GM15510 (cell line): Measurements from ENCODE around the gene CNOT6.

ENCODE experiments used
- POLR2A ChIP-seq: IDR thresholded peaks from 3 replicates; pipeline ENCODE4 v1.6.1; 2011; ENCODE audit warnings: borderline replicate concordance; ENCODE audit not compliant: insufficient read length; ENCODE audit errors: extremely low read depth

The CNOT6 gene

DNA sequence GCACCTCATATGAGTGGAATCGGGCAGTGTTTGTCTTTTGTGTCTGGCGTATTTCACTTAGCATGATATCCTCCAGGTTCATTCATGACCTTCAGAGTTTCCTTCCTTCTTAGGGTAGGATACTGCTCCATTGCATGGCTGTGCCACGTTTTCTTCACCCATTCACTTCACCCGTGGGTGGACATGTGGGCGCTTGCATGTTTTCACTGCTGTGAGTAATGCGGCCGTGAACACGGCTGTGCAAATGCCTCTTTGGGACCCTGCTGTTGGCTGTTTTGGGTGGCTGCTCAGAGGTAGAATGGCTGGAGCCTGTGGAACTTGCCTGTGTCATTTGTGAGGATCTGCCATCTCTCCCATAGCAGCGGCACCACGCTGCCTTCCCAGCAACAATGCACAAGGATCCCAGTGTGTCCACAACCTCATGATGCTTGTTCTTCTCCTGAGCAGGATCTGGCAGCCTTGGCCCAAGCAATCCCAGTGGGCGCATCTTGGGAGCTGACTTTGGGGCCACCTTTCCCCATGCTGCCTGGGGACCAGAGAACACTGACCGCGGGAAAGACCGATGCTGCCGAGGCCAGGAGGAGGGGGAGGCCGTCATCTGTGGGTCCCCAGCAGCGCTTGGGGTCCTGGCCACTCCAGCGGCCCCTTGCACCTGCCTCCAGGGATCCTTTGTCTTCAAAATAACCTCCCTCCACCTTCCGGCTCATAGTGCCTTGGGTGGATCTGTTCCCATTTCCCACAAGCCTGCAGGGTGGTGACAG lies 99.4 kb downstream of the CNOT6 start:
- TF ChIP-seq POLR2A: no peak

DNA sequence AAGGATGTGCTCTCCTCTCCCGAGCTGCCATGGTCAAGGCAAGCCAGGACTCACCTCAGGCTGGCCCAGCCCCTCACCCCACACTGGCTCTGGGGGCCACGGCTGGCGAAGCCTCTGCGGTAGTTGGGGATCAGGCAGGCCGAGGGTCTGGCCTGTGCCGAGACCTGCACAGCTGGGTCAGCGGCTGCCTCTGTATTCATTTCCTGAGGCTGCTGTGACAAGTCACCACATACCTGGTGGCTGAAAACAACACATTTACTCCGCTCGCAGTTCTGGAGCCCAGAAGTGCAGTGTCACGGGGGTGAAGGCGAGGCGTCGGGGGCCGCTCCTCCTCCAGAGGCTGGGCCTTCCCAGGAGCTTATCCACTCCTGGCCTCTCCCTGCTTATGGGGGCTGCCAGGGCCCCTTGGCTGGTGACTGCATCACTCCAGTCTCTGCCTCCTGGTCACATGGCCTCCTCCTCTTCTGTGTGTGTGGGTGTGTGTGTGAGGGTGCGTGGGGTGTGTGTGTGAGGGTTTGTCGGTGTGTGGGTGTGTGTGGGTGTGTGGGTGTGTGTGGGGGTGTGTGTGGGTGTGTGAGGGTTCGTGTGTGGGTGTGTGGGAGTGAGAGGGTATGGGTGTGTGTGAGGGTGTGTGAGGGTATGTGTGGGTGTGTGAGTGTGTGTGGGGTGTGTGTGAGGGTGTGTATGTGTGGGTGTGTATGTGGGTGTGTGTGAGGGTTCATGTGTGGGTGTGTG lies 100.3 kb downstream of the CNOT6 start:
- no peak for TF ChIP-seq POLR2A

DNA sequence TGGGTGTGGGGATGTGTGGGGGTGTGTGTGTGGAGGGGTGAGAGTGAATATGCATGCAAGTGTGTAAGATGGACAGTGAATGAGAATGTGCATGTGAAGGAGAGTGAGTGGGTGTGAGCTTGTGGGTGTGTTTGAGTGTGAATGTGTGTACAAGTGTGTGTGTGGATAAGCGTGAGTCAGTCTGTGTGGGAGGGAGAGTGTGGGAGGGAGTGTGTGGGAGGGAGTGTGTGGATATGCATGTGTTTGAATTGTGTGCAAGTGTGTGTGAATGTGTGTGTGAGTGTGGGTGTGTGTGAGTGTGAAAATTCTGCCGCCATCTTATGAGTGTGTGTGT lies 100.8 kb downstream of the CNOT6 start:
- TF ChIP-seq POLR2A: no peak

DNA sequence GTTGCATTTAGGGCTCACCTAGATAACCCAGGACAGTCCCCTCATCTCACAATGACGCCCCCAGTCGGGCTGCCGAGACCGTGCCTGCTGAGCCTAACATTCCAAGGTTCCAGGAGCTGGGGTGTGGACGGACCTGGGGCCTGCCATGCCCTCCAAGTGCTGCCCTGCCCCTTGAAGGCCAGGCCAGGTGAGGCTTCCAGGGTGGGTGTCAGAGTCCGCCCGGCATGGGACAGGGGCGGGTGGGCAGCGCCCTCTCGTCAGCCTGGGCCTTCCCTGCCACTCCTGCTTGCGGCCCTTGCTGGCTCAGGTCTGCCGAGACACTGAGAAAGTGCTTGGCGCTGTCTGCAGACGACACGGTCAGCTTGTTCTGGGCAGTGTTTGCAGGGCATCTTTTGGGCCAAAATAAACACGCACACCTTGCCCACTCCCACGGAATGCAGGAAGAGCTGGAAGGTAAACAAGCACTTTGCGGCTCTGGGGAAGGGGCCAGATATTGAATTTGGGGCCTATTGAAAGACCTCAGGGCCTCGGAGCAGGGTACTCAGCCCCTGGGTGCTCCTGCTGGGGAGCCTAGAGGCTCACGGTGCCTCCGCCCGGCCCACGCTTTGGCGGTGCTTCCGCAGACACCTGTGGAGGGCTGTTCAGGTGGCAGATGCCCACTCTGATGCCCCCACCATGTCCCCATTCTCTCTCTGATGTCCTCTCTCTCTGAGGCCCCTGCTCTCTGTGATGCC lies 101.4 kb downstream of the CNOT6 start:
- TF ChIP-seq POLR2A: no peak

DNA sequence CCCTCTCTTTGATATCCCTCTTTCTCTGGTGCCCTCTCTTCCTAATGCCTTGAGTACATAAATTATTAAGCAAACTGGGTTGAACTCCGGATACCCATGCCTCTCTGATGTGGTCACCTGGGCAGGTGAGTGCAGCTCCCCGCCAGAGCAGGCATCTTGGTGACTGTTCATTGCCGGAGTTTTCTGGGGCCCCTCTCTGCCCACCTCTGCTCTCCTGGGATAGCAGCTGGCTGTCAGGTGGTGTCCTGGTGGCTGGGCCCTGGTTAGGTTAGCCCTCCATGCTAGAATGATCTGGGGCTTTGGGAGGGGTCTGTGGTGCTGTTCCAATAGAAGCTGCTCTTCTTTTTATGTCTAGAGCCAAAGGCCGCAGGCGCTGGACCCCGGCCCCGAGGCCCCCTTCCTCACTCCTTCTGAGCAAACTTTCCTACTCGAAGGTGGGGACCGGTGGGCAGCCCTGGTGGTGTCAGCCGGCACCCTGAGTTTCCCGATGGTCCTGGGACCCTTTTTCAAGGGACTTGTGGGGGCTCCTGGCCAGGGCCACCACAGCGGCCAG lies 102.0 kb downstream of the CNOT6 start:
- no peak for TF ChIP-seq POLR2A

DNA sequence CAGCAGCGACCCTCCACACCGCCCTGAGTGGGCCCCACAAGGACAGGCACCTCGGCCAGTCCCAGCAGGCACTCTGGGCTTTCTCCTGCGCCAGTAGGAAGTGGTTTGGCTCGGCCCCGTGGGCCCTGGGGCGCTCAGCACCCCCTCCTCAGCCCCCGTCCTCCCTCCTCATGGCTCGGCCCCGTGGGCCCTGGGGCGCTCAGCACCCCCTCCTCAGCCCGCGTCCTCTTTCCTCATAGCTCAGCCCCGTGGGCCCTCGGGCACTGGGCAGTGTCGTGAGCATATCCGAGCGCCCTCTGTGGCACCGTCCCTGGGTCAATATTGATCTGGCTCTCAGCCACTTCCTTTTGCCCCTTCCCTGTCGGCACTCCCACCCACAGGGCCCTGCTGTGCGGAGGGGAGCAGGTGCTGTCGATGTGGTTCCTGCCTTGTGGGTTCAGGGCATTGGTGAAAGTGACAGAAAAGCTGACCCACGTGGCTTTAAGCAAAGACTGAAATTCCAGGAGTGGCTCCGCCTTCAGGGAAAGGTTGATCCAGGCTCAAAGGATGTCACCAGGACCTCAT lies 102.6 kb downstream of the CNOT6 start:
- no peak for TF ChIP-seq POLR2A

DNA sequence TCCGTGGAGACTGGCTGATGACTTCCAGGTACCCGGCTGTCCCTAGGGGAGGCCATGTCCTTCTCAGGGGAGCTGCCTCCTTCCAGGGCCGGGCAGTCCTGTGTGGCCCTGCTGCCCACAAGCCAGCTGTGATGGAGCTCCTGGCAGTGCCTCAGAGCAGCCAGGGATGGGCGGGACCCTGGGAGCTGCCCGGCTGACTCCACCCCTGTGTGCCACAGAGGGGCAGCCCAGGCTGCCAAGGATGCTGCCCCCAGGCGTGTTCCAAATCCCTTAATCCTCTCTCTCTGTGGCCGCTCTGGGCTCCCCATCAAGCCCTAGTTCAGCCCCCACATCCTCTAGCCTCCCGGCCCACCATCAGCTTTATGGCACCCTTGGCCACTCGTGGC lies 104.1 kb downstream of the CNOT6 start:
- no peak for TF ChIP-seq POLR2A

DNA sequence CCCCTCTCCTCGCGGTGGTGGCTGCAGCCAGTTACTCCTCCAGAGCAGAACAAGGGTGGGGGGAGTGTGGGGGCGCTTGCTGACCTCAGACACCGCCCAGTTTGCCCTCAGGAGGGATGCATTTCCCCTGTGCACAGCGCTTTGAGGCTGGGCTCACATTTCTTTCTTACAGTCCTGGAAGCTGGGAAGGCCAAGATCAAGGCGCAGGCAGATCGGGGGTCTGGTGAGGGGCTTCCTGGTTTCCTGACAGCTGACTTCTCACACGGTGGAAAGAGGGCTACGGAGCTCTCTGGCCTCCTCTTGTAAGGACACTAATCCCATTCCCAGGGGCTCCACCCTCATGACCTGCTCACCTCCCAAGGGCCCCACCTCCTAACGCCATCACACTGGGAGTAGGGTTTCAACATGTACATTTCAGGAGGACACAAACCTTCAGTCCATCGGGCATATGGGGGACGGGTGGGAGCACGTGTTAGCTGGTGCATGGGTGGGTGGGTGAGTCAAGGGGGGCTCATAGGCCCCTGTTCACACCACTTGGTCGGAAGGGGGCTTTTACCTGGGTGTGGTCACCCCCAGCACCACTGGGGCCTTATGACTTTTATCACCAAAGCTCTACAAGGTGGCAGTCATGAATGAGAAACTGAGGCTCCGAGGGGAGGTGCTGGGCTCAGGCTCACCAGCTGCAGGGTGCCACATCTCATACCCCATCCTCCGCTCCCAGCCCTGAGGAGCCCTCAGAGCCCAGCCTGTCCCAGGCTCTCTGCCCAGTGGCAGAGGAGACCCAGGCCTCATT lies 104.8 kb downstream of the CNOT6 start:
- TF ChIP-seq POLR2A: no peak

DNA sequence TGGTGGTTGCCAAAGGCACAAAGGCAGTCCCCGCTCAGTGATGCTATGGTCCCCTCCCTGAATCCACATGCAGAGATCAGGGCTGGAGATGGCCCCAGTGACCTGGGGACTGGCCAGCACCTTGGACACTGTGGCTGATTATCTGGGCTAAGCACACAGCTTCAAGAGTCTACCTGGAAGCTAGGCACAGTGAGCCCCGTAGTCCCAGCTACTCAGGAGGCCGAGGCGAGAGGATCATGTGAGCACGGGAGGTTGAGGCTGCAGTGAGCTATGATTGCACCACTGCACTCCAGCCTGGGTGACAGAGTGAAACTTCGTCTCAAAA lies 105.4 kb downstream of the CNOT6 start:
- TF ChIP-seq POLR2A: no peak

DNA sequence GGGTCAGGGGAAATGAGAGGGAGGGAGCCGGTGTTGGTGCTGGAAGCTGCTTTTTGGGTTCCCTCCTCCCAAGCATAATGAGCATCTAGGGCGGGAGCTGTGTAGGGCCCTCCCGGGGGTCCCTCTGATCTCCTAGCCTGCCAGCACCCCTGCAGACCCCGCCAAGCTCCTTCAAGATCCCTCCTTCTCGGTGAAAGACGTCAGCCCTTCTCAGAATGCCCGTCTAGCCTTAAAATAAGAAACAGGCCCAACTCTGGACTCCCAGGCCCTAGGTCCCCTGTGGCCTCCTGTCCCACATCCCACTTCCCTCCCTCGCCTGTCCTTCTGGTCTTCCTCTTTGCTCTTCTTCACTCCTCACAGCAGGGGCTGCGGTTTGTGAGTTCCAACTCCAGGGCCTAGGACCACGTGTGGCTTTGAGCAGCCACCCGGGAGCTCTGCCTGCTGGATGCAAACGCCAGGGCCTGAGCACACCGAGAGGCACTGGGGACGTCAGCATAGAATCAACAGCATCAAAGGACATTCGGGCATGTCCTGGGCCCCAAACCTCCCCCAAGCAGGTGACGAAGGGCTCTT lies 105.9 kb downstream of the CNOT6 start:
- TF ChIP-seq POLR2A: no peak

DNA sequence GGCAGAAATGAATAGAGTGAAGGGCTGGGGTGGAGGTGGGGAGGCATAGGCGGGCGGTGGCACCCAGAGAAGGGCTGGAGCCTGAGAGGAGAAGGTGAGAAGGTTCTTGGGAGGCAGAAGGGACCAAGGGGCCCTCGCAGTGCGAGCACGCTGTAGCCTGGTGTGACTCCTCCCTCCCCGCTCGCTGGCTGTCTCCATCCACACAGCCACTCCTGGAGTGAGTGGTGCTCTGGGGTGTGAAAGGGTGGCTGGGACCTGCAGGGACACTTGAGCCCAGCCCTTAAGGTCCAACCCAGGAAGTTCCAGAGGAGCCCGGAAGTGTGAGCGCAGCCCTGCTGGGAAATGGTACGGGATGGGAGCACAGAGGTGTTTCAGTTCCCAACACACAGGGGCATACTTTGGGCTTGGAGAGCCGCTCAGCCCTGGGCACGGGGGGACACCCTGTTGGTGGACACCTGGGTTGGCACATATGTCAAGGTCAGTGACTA lies 106.4 kb downstream of the CNOT6 start:
- no peak for TF ChIP-seq POLR2A

DNA sequence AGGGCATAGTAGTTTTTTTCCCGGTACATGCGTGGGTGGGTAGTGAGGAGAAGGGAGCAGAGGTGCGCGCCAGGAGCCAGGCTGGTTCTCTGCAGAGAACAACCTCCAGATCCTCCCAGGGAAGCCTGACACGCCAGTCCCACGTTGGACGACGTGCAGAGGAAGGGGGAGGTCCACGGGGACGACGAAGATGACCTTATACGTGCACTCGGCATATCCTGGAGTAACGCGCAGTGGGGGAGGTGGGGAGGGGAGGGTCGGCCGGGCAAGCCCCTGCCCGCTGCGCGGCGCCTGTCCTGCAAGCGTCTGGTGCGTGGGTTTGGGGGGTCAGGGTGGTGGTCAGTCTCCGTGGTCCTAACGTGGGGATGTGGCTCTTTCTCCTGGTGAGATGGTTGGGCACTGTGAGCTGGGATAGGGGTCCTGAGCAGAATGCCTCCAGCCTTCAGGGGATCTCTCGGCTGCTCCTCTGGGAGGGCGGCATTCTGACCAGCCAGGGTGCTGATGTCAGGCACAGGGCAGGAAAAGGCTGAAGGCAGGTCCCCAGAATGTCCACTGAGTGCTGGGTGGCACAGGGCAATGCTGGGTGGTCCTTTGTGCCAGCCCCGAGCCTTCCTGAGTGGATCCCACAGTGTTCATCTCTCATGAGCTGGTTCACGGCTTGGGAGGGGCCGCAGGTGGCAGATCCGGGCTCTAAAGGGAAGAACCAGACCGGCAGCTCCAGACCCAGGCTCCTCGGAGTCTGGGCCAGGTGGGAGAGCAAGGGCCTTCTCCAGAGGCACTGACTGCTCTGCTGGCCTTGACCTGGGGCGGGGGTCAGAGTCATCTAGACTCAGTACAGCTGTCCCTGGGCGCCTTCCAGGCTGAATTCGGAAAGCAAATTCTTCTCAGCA lies 107.7 kb downstream of the CNOT6 start:
- TF ChIP-seq POLR2A: no peak

DNA sequence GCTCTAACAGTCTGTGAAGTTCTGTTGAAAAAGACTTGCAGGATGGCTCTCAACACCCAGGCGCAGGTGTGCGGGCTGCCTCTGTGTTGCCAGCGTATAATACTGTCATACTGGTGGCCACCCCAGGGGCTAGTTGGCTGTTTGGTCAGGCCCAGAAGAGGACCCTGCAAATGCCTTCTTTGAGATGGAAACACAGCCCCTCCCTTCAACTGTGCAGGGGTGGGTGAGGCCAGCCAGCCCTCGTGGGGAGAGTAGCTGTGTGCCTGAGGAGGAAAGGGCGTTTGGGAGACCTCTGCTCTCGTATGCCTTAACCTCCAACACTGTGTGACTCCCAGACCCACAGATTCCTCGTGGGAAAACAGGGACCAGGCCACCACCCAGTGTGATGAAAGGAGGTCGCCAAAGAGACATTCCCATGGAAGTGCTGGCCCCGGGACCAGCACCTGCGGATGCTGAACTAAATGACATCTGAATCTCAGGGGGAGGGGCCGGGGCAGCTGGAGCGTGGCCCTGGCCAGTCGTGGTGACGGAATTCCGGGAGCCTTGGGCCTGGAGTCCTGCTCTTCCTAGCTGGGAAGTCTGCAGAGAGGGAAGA lies 108.4 kb downstream of the CNOT6 start:
- TF ChIP-seq POLR2A: no peak
